ENCODE data around the gene SMIM36. TPM values are rescaled to one million over a fixed set of nuclear protein-coding genes. Genes with fewer than 3 reads are reported as not detected.

Gene SMIM36
- total RNA-seq, 2 experiments from 2014 or later, result not detected

- DNase-seq (ENCODE audit: low spot score), result peak; percentile 81
- TF ChIP-seq, protein P1, sequence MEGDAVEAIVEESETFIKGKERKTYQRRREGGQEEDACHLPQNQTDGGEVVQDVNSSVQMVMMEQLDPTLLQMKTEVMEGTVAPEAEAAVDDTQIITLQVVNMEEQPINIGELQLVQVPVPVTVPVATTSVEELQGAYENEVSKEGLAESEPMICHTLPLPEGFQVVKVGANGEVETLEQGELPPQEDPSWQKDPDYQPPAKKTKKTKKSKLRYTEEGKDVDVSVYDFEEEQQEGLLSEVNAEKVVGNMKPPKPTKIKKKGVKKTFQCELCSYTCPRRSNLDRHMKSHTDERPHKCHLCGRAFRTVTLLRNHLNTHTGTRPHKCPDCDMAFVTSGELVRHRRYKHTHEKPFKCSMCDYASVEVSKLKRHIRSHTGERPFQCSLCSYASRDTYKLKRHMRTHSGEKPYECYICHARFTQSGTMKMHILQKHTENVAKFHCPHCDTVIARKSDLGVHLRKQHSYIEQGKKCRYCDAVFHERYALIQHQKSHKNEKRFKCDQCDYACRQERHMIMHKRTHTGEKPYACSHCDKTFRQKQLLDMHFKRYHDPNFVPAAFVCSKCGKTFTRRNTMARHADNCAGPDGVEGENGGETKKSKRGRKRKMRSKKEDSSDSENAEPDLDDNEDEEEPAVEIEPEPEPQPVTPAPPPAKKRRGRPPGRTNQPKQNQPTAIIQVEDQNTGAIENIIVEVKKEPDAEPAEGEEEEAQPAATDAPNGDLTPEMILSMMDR (conservative IDR thresholded peaks at IDR 0.05; ENCODE audit: low read length), result no peak
- no peak for TF ChIP-seq EZH2phosphoT487 (IDR thresholded peaks at IDR 0.05; ENCODE audit: borderline replicate concordance, low read depth, low read length)
- peak overlapping the region; percentile 14; the same call in 1 of the 2 replicates for H2AFZ ChIP-seq (ENCODE audit: low read length)
- POLR2A ChIA-PET, result no interaction called here
- peaks cover 22% of the 10 kb centered on the region for H4K20me1 ChIP-seq (ENCODE audit: insufficient read depth, low read length)
- H3K4me2 ChIP-seq (ENCODE audit: low read length), result peak overlapping the region; percentile 94
- H3K27ac ChIP-seq (ENCODE audit: low read depth, low read length, poor library complexity, severe bottlenecking), result peak overlapping the region; percentile 86
- H3K36me3 ChIP-seq (ENCODE audit: insufficient read depth, low read length), result peaks cover 46% of the 10 kb centered on the region
- peak overlapping the region; percentile 99 for H3K4me3 ChIP-seq (ENCODE audit: low read depth, low read length, poor library complexity, severe bottlenecking)
- no peaks in the 10 kb centered on the region for H3K9me3 ChIP-seq (ENCODE audit: low read length)
- BruUV-seq (replicated peaks), result no TSS peak
- peaks cover 72% of the 10 kb centered on the region for H3K4me1 ChIP-seq (ENCODE audit: insufficient read depth, low read length, poor library complexity, severe bottlenecking)
- H3K9me2 ChIP-seq (ENCODE audit: insufficient read depth, low read length), result no peaks in the 10 kb centered on the region
- CTCF ChIA-PET (ENCODE audit: unreplicated experiment), result no interaction called here
- H3K79me2 ChIP-seq (ENCODE audit: insufficient read depth, low read depth, low read length), result peaks cover 64% of the 10 kb centered on the region
- intact Hi-C loops (cut with micrococcal nuclease; ENCODE audit: unreplicated experiment), result loop anchor here (1.0 to 10.0 kb wide), 6 partner anchors 17 to 1412 kb away; partner anchors contain the start of genes C17orf67 and DGKE
Measured at GRCh38 chr17:55420067-55420775, 91.0 kb downstream of the SMIM36 start.

- H3K4me1 ChIP-seq (ENCODE audit: insufficient read depth, low read length, poor library complexity, severe bottlenecking), result peaks cover 56% of the 10 kb centered on the region
- intact Hi-C loops (cut with micrococcal nuclease; ENCODE audit: unreplicated experiment), result no loop called here
- no peak overlapping the region for H2AFZ ChIP-seq (ENCODE audit: low read length)
- DNase-seq (ENCODE audit: low spot score), result no peak
- H3K79me2 ChIP-seq (ENCODE audit: insufficient read depth, low read depth, low read length), result peaks cover 73% of the 10 kb centered on the region
- peaks cover 22% of the 10 kb centered on the region for H4K20me1 ChIP-seq (ENCODE audit: insufficient read depth, low read length)
- BruUV-seq (replicated peaks), result no TSS peak
- H3K9me3 ChIP-seq (ENCODE audit: low read length), result no peaks in the 10 kb centered on the region
- peak overlapping the region; percentile 99 for H3K4me3 ChIP-seq (ENCODE audit: low read depth, low read length, poor library complexity, severe bottlenecking)
- no peak overlapping the region for H3K27ac ChIP-seq (ENCODE audit: low read depth, low read length, poor library complexity, severe bottlenecking)
- ChIA-PET CTCF (ENCODE audit: unreplicated experiment) (no interaction called here), POLR2A (interaction anchor here (1.0 to 2.3 kb wide), 5 partner anchors 13 to 90 kb away, joined by 3 to 6 read pairs (median 4); no protein-coding TSS in a partner anchor)
- H3K36me3 ChIP-seq (ENCODE audit: insufficient read depth, low read length), result peaks cover 58% of the 10 kb centered on the region
- no peak for TF ChIP-seq EZH2phosphoT487 (IDR thresholded peaks at IDR 0.05; ENCODE audit: borderline replicate concordance, low read depth, low read length)
- TF ChIP-seq, protein P1 (conservative IDR thresholded peaks at IDR 0.05; ENCODE audit: low read length), result no peak
- peak overlapping the region; percentile 94; the same call in 1 of the 2 replicates for H3K4me2 ChIP-seq (ENCODE audit: low read length)
- no peaks in the 10 kb centered on the region for H3K9me2 ChIP-seq (ENCODE audit: insufficient read depth, low read length)
Measured at GRCh38 chr17:55418369-55419268, 92.6 kb downstream of the SMIM36 start.
